ENCODE results near the gene TTC9.

GRCh38 chr14:70631948-70632347 is 9.8 kb upstream of the TTC9 start:
- TF ChIP-seq POLR2AphosphoS5 (IDR thresholded peaks at IDR 0.05) (no peak), POLR2A (IDR thresholded peaks at IDR 0.05) (no peak), EP300 (IDR thresholded peaks at IDR 0.05) (no peak)
- TF ChIP-seq, protein P1, sequence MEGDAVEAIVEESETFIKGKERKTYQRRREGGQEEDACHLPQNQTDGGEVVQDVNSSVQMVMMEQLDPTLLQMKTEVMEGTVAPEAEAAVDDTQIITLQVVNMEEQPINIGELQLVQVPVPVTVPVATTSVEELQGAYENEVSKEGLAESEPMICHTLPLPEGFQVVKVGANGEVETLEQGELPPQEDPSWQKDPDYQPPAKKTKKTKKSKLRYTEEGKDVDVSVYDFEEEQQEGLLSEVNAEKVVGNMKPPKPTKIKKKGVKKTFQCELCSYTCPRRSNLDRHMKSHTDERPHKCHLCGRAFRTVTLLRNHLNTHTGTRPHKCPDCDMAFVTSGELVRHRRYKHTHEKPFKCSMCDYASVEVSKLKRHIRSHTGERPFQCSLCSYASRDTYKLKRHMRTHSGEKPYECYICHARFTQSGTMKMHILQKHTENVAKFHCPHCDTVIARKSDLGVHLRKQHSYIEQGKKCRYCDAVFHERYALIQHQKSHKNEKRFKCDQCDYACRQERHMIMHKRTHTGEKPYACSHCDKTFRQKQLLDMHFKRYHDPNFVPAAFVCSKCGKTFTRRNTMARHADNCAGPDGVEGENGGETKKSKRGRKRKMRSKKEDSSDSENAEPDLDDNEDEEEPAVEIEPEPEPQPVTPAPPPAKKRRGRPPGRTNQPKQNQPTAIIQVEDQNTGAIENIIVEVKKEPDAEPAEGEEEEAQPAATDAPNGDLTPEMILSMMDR (IDR thresholded peaks at IDR 0.05) = no peak
